Panc1 (cell line): ENCODE measurements around the gene LMF1. TPM values are rescaled to one million over a fixed set of nuclear protein-coding genes. Genes with fewer than 3 reads are reported as not detected.

Source experiments
- ATAC-seq: fragments of 200-7000 bp; cut with Tn5 transposase; 2 replicates; pipeline ENCODE4 v1.9.1; 2020; ENCODE audit warnings: mild to moderate bottlenecking, moderate library complexity
- BruUV-seq: library from RNA; stranded (reverse); fragments of 400-500 nt; replicated peaks from 2 replicates; lab custom pipeline; 2021; lab: Mats Ljungman, UMichigan
- CTCF ChIA-PET: fragments of 300-600 bp; sonication (Branson Sonifier 250); formaldehyde crosslinking; loops from one replicate; lab custom pipeline; 2022; ENCODE audit warnings: antibody characterized with exemption; lab: Charles Lee
- POLR2A ChIA-PET: fragments of 300-600 bp; sonication (Branson Sonifier 250); formaldehyde crosslinking; loops from one replicate; lab custom pipeline; 2022; ENCODE audit warnings: antibody characterized with exemption; lab: Charles Lee
- DNase-seq: peaks from one replicate; pipeline ENCODE4 v3.0.0-alpha.2; 2010; ENCODE audit warnings: low read depth, low spot score
- H3K27ac ChIP-seq: 2 replicates; pipeline ENCODE4 v1.5.1; 2011; ENCODE audit warnings: mild to moderate bottlenecking, low read length, inconsistent platforms
- H3K27me3 ChIP-seq: fragments of 200-500 bp; sonication (Bioruptor generic); 2 replicates; pipeline ENCODE4 v1.6.0; 2014; ENCODE audit warnings: low read length, inconsistent platforms; ENCODE audit not compliant: control insufficient read depth, insufficient read depth
- H3K36me3 ChIP-seq: fragments of 200-500 bp; sonication (Bioruptor generic); 2 replicates; pipeline ENCODE4 v1.5.1; 2014; ENCODE audit warnings: inconsistent platforms, mild to moderate bottlenecking, low read length, moderate library complexity; ENCODE audit not compliant: control insufficient read depth, insufficient read depth
- H3K4me1 ChIP-seq: 2 replicates; pipeline ENCODE4 v1.5.1; 2011; ENCODE audit warnings: inconsistent platforms, mild to moderate bottlenecking, low read length, moderate library complexity; ENCODE audit not compliant: control insufficient read depth, insufficient read depth
- H3K4me3 ChIP-seq, 2 experiments: 2 replicates each; pipeline ENCODE4 v1.5.1; 2011 to 2012; ENCODE audit warnings: low read depth in 2 of 2, low read length in 2 of 2, mild to moderate bottlenecking in 2 of 2, inconsistent platforms in 1 of 2, moderate library complexity in 1 of 2
- H3K9me3 ChIP-seq: fragments of 200-500 bp; sonication (Bioruptor generic); 2 replicates; pipeline ENCODE4 v1.5.1; 2014; ENCODE audit warnings: low read depth, mild to moderate bottlenecking, inconsistent platforms, low read length, moderate library complexity; ENCODE audit not compliant: control insufficient read depth, insufficient read depth
- CTCF ChIP-seq: fragments of 450-650 bp; IDR thresholded peaks from 2 replicates; pipeline ENCODE4 v1.5.1; 2017; ENCODE audit warnings: mild to moderate bottlenecking
- POLR2AphosphoS5 ChIP-seq: IDR thresholded peaks from 2 replicates; pipeline ENCODE4 v1.6.1; 2012; ENCODE audit warnings: mild to moderate bottlenecking, low read depth, low read length, moderate library complexity
- REST ChIP-seq, 2 experiments: IDR thresholded peaks; 2 replicates each; pipeline ENCODE4 v1.6.1; 2011 to 2012; ENCODE audit warnings: low read depth in 2 of 2, control low read depth in 1 of 2, low read length in 1 of 2, mild to moderate bottlenecking in 1 of 2, moderate library complexity in 1 of 2; ENCODE audit not compliant: insufficient read depth in 1 of 2
- SIN3A ChIP-seq: IDR thresholded peaks from 2 replicates; pipeline ENCODE4 v1.6.1; 2012; ENCODE audit warnings: low read depth, mild to moderate bottlenecking, low read length, moderate library complexity, borderline replicate concordance; ENCODE audit not compliant: insufficient read depth
- TCF7L2 ChIP-seq: IDR thresholded peaks from 2 replicates; pipeline ENCODE4 v1.6.1; 2011; ENCODE audit warnings: mild to moderate bottlenecking, low read depth, low read length, inconsistent platforms
- in situ Hi-C: cut with HindIII; loops from 2 replicates; pipeline ENCODE4 v1.10.0; 2016; ENCODE audit warnings: low sequenced_read_pairs, low pct_unique_long_range_greater_than_20kb
- intact Hi-C: fragments of 100-400 bp; cut with micrococcal nuclease; formaldehyde crosslinking; loops from one replicate; pipeline ENCODE4 v1.10.0; 2022; ENCODE audit not compliant: unreplicated experiment
- total RNA-seq: library from RNA; stranded (reverse); gene quantifications from one replicate; pipeline ENCODE4 v1.2.1, GENCODE V29; 2021; ENCODE audit not compliant: unreplicated experiment

The LMF1 gene
- total RNA-seq, 1 experiment from 2014 or later = 24.3 TPM

- Histone ChIP-seq H3K4me1 (peaks cover 22% of the 10 kb centered on the region), H3K9me3 (no peaks in the 10 kb centered on the region), H3K36me3 (no peaks in the 10 kb centered on the region), H3K27me3 (no peaks in the 10 kb centered on the region; the same call in 1 of the 2 replicates), H3K4me3 (no peak overlapping the region), H3K27ac (no peak overlapping the region)
- in situ Hi-C loops (no loop called here), intact Hi-C loops (no loop called here)
- no peak for DNase-seq
- TF ChIP-seq POLR2AphosphoS5 = no peak
- no peak for TF ChIP-seq CTCF
- TF ChIP-seq REST (IDR thresholded peaks at IDR 0.05; ENCODE audit: insufficient read depth in 1 of 2, low read depth in 2 of 2, low read length in 1 of 2) = no peak
- no peak for TF ChIP-seq TCF7L2
- no peak for TF ChIP-seq SIN3A
- CTCF ChIA-PET = no interaction called here
- POLR2A ChIA-PET = no interaction called here
- ATAC-seq = no peak
- no TSS peak for BruUV-seq
These were observed 28.9 kb upstream of the LMF1 start for GRCh38 chr16:999677-1000076.

- CTCF ChIA-PET = no interaction called here
- BruUV-seq = no TSS peak
- Histone ChIP-seq H3K4me3 (no peak overlapping the region), H3K27me3 (no peaks in the 10 kb centered on the region; the same call in 1 of the 2 replicates), H3K27ac (no peak overlapping the region), H3K9me3 (no peaks in the 10 kb centered on the region), H3K36me3 (no peaks in the 10 kb centered on the region), H3K4me1 (peaks cover 22% of the 10 kb centered on the region)
- DNase-seq (no peak), ATAC-seq (no peak)
- TF ChIP-seq POLR2AphosphoS5 = no peak
- TF ChIP-seq SIN3A = no peak
- no peak for TF ChIP-seq REST (IDR thresholded peaks at IDR 0.05; ENCODE audit: insufficient read depth in 1 of 2, low read depth in 2 of 2, low read length in 1 of 2)
- no peak for TF ChIP-seq TCF7L2
- no peak for TF ChIP-seq CTCF
- intact Hi-C loops (no loop called here), in situ Hi-C loops (no loop called here)
- POLR2A ChIA-PET = no interaction called here
These were observed 27.8 kb upstream of the LMF1 start for GRCh38 chr16:998615-999014.
